Neuron (in vitro differentiated cells): ENCODE data around the gene ADAMTSL4.

ENCODE experiments used
- H2AFZ ChIP-seq: one replicate; pipeline ENCODE4 v1.6.1; 2013; ENCODE audit warnings: low read depth, mild to moderate bottlenecking, inconsistent platforms, low read length, moderate library complexity
- H3K27me3 ChIP-seq: one replicate; pipeline ENCODE4 v1.6.1; 2013; ENCODE audit warnings: low read length; ENCODE audit not compliant: insufficient read depth
- H3K36me3 ChIP-seq: one replicate; pipeline ENCODE4 v1.6.1; 2013; ENCODE audit warnings: low read length; ENCODE audit not compliant: insufficient read depth
- H3K4me1 ChIP-seq: one replicate; pipeline ENCODE4 v1.6.1; 2013; ENCODE audit warnings: low read length; ENCODE audit not compliant: insufficient read depth
- H3K4me3 ChIP-seq: 2 replicates; pipeline ENCODE4 v1.5.1; 2013; ENCODE audit warnings: mild to moderate bottlenecking, low read length, moderate library complexity
- H3K9me3 ChIP-seq: one replicate; pipeline ENCODE4 v1.6.1; 2013; ENCODE audit warnings: low read length

The ADAMTSL4 gene

GRCh38 chr1:150548632-150549495 is at the start of gene ADAMTSL4:
Gene ADAMTSL4, plus strand, starts transcription at chr1:150549408. Its CDS starts 2,881 bp downstream, at chr1:150552289.
- Histone ChIP-seq H3K4me1 (peaks cover 8% of the 10 kb centered on the region), H3K36me3 (no peaks in the 10 kb centered on the region), H3K9me3 (no peaks in the 10 kb centered on the region), H3K4me3 (peak within 1 kb of the TSS; percentile 57), H2AFZ (peak within 1 kb of the TSS; percentile 99), H3K27me3 (no peaks in the 10 kb centered on the region)

GRCh38 chr1:150505431-150505830 is 43.8 kb upstream of the ADAMTSL4 start:
- Histone ChIP-seq H3K9me3 (no peaks in the 10 kb centered on the region), H3K4me1 (peaks cover 42% of the 10 kb centered on the region), H3K4me3 (no peak overlapping the region), H3K36me3 (peaks cover 36% of the 10 kb centered on the region), H3K27me3 (no peaks in the 10 kb centered on the region), H2AFZ (no peak overlapping the region)

- Histone ChIP-seq H3K9me3 (no peaks in the 10 kb centered on the region), H3K27me3 (no peaks in the 10 kb centered on the region), H3K4me3 (no peak within 1 kb of the TSS), H3K4me1 (peaks cover 42% of the 10 kb centered on the region), H3K36me3 (peaks cover 22% of the 10 kb centered on the region), H2AFZ (no peak within 1 kb of the TSS)
Measured at GRCh38 chr1:150507912-150508864, 41.0 kb upstream of the ADAMTSL4 start, which contains the start of gene ECM1. Gene ECM1, plus strand, starts transcription at chr1:150508109. Its CDS starts 101 bp downstream, at chr1:150508210.

- Histone ChIP-seq H3K27me3 (no peaks in the 10 kb centered on the region), H3K4me1 (peaks cover 42% of the 10 kb centered on the region), H3K9me3 (no peaks in the 10 kb centered on the region), H3K4me3 (no peak overlapping the region), H2AFZ (no peak overlapping the region), H3K36me3 (peaks cover 20% of the 10 kb centered on the region)
Measured at GRCh38 chr1:150508982-150509381, 40.2 kb upstream of the ADAMTSL4 start.

GRCh38 chr1:150511551-150511950 is 37.7 kb upstream of the ADAMTSL4 start:
- Histone ChIP-seq H3K4me1 (peaks cover 30% of the 10 kb centered on the region), H3K36me3 (no peaks in the 10 kb centered on the region), H3K4me3 (no peak overlapping the region), H3K27me3 (no peaks in the 10 kb centered on the region), H2AFZ (no peak overlapping the region), H3K9me3 (no peaks in the 10 kb centered on the region)

GRCh38 chr1:150511985-150512660 is 37.1 kb upstream of the ADAMTSL4 start:
- H3K4me3 ChIP-seq: no peak overlapping the region
- peaks cover 26% of the 10 kb centered on the region for H3K4me1 ChIP-seq
- no peaks in the 10 kb centered on the region for H3K27me3 ChIP-seq
- H2AFZ ChIP-seq: no peak overlapping the region
- no peaks in the 10 kb centered on the region for H3K9me3 ChIP-seq
- no peaks in the 10 kb centered on the region for H3K36me3 ChIP-seq

GRCh38 chr1:150512846-150513245 is 36.4 kb upstream of the ADAMTSL4 start:
- Histone ChIP-seq H3K36me3 (no peaks in the 10 kb centered on the region), H3K27me3 (no peaks in the 10 kb centered on the region), H3K4me3 (no peak overlapping the region), H2AFZ (no peak overlapping the region), H3K9me3 (no peaks in the 10 kb centered on the region), H3K4me1 (peaks cover 23% of the 10 kb centered on the region)

- Histone ChIP-seq H3K27me3 (no peaks in the 10 kb centered on the region), H3K4me3 (no peak overlapping the region), H3K9me3 (no peaks in the 10 kb centered on the region), H3K36me3 (no peaks in the 10 kb centered on the region), H3K4me1 (peaks cover 18% of the 10 kb centered on the region), H2AFZ (no peak overlapping the region)
Measured at GRCh38 chr1:150513351-150513791, 35.8 kb upstream of the ADAMTSL4 start.

- no peak overlapping the region for H2AFZ ChIP-seq
- H3K4me3 ChIP-seq: no peak overlapping the region
- H3K4me1 ChIP-seq: peaks cover 9% of the 10 kb centered on the region
- no peaks in the 10 kb centered on the region for H3K27me3 ChIP-seq
- H3K9me3 ChIP-seq: no peaks in the 10 kb centered on the region
- no peaks in the 10 kb centered on the region for H3K36me3 ChIP-seq
Measured at GRCh38 chr1:150514260-150514659, 34.9 kb upstream of the ADAMTSL4 start.

- H3K27me3 ChIP-seq: no peaks in the 10 kb centered on the region
- no peaks in the 10 kb centered on the region for H3K9me3 ChIP-seq
- no peaks in the 10 kb centered on the region for H3K36me3 ChIP-seq
- H3K4me1 ChIP-seq: peaks cover 8% of the 10 kb centered on the region
- peak overlapping the region; percentile 60 for H3K4me3 ChIP-seq
- peak overlapping the region; percentile 63 for H2AFZ ChIP-seq
Measured at GRCh38 chr1:150514913-150515327, 34.3 kb upstream of the ADAMTSL4 start.

- Histone ChIP-seq H3K36me3 (no peaks in the 10 kb centered on the region), H3K4me3 (peak within 1 kb of the TSS; percentile 60), H2AFZ (peak within 1 kb of the TSS; percentile 63), H3K27me3 (no peaks in the 10 kb centered on the region), H3K4me1 (peaks cover 8% of the 10 kb centered on the region), H3K9me3 (no peaks in the 10 kb centered on the region)
Measured at GRCh38 chr1:150515328-150516049, 33.7 kb upstream of the ADAMTSL4 start, which contains the start of gene FALEC. Gene FALEC, plus strand, starts transcription at chr1:150515752.

- Histone ChIP-seq H2AFZ (peak overlapping the region; percentile 63), H3K4me3 (peak overlapping the region; percentile 60), H3K36me3 (no peaks in the 10 kb centered on the region), H3K27me3 (no peaks in the 10 kb centered on the region), H3K4me1 (peaks cover 8% of the 10 kb centered on the region), H3K9me3 (no peaks in the 10 kb centered on the region)
Measured at GRCh38 chr1:150516050-150516591, 33.1 kb upstream of the ADAMTSL4 start.
